ENCODE results near the gene ANKLE2.
"Not testable (repeated sequence)": the region's sequence is repeated elsewhere in the genome, so short reads cannot be mapped to it uniquely, and the experiment has no call there.

Gene ANKLE2

DNA sequence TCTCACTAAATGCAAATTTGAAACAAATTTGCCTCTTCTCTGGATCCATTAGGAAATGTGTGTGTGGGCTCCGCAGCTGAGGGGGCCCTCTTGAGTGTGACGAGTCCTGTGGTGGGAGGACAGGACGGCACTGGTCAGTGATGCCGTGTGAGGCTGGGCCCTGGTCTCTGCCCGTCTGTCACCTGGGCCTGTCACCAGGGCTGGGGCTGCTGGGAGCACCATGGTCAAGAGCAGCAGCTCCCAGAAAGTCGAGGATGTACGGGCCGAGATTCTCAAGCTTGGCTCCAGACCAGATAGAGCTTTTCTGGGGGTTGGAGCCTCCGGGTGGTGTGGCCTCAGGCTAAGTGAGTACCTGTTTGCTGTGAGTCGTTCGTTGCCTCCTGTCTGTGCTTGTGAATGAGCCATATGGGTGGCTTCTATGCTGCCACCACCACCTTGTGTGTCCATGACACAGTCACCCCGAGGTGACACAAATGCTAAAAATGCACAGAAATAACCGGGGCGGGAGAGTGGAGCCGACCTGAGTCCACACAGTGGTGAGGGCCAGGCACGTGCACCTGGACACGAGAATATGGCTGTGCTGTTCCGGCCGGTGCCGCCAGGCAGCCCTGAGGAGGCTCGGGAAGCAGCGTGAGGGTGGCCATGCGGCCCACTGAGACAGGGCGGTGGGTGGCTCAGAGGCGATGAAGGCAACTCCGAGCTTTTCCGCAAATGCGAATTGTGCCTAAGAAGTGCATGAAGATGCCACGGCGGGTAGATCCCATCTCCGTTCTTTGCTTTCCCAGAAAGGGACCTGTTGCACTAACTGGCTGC, 42.3 kb downstream of the ANKLE2 start:
- no peak for DNase-seq (ENCODE audit: low read depth in 2 of 2)

DNA sequence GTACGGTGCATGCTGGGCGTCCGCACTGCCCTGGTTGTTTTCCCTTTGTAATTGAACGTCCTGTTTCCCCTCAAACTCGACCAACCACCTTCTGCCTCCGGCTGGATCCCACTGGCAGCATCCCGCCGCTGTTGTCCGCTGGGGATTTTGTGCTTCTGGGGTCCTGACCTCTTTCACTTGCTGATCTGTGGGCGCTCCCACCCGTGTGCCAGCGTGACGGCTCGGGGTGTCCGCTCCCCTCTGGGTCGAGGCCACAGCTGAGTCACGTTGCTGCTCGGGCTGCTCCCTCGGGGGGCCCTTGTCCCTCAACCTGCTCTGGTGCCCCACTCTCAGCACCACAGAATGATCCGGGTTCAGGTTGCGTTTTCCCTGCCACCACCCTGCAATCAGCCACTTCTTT, 43.0 kb downstream of the ANKLE2 start:
- no peak for DNase-seq (ENCODE audit: low read depth in 2 of 2)

DNA sequence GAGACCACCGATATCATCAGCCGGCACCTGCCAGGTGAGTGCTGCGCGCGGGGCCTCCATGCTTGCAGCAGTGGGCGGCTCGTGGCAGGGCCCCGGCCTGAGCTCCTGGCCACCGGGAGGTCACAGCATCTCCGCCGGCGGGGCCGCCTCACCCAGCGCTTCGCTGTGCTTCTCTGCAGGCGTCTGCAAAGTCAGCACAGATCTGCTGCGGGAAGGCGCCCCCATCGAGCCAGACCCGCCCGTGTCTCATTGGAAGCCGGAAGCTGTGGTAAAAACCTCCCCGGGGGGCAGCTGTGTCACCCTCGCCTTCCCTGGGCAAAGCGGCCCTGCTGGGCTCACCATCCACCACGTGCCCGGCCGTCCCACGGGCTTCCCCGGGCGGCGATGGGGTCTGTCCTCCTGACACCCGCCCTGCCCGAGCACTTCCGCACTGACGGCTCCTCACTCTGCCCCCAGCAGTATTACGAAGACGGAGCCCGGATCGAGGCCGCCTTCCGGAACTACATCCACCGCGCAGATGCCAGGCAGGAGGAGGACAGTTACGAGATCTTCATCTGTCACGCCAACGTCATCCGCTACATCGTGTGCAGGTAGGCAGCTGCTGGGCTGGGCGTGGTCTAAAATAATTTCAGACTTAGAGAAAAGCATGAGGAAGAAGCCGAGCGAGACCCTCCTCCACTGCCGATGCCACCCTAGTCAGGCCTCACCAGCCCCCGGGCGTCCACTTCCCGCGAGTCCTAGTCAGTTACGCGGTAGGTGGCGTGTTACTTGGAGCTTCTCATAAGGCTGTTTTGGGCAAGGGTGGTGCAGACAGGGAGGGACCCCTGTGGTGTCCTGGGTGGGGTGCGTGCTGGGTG, 43.9 kb downstream of the ANKLE2 start:
- no peak for DNase-seq (ENCODE audit: low read depth in 2 of 2)

DNA sequence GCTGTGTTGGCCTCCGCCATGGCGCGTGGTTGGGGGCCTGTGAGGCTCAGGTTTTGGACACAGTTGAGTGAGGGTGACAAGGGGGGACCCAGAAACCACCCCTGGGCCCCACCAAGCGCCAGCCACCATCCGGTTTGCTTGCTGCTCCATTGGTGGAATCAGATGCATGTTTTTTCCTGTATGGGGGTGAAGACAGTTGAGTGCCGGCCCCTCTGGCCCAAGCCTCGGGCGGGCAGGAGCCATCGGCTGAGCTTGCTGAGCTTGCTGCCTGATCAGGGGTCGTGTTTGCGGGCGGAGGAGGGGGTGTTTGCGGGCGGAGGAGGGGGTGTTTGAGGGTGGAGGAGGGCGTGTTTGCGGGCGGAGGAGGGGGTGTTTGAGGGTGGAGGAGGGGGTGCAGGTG, 44.6 kb downstream of the ANKLE2 start:
- no peak for DNase-seq (ENCODE audit: low read depth in 2 of 2)

DNA sequence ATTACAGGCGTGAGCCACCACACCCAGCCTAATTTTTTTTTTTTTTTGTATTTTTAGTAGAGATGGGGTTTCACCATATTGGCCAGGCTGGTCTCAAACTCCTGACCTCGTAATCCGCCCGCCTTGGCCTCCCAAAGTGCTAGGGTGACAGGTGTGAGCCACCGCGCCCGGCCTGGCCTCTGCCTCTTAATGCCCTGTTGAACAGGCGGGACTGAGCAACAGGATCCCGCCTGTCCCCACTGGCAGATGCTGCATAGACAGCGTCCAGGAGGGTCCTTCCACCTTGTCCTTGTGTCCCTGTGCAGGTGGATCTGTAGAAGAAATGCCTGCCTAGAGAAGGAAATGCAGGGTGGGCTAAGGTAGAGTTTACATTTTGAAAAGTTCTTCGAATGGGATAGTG, 45.3 kb downstream of the ANKLE2 start:
- no peak for DNase-seq (ENCODE audit: low read depth in 2 of 2)

DNA sequence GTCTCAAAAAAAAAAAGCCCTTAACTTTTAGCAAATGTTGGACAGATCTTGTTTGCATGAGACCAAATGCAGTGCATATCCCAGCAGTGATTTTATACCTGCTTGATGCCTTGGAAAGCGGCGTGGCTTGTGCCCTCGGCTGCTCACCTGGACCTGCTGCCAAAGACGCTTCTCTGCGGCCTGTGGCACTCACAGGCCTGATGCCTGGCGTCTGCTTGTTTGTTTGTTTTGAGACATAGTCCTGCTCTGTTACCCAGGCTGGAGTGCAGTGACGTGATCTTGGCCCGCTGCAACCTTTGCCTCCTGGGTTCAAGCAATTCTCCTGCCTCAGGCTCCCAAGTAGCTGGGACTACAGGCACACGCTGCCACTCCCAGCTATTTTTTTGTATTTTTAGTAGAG, 45.8 kb downstream of the ANKLE2 start:
- DNase-seq (ENCODE audit: low read depth in 2 of 2), result no peak

DNA sequence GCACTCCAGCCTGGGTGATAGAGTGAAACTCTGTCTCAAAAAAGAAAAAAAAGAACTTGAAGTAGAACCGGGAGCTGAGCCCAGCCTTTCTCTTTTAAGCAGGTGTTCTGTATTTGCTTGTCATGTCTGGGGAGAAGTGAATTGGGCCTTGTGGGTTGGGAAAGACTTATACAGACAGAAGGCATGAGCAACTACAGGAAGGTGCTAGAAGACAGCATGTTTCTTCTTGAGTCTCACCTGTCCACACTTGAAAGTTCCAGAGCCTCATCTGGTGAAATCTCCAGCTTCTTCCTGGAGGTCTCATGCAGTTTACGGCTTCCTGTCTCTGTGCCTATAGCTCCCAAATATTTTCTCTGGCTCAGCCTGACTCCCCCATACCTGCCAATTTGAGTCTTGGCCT, 48.5 kb downstream of the ANKLE2 start:
- DNase-seq (ENCODE audit: low read depth in 2 of 2), result no peak

DNA sequence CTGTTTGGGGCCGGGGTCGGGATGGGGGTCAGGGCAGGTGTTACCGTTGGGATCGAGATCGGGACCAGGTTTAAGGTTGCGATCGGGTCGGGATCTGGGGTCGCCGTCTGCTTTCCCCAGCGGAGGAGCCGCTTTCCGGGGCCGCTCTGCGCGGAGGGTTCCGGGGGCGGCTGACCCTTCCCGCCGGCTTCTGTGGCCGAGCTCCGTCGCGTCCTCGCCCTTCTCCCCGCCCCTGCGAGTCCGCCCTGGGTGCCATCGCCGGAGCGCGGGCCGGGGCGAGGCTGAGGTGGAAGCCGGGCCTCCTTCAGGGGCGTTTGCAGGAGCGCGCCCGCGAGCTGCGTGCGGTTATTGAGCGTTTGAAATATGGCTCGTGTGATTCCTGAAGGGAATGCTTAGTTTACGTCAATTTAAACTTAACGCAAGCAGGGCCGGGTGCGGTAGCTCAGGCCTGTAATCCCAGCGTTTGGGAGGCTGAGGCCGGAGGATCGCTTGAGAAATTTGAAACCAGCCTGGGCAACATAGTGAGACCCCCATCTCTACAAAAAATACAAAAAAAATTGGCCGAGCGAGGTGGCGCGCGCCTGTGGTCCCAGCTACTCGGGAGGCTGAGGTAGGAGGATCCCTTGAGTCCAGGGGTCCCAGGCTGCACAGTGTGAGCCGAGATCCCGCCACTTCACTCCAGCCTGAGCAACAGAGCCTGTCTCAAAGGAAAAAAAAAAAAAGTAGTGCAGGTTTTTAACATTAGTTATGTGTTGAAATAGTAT, 50.4 kb downstream of the ANKLE2 start:
- no peak for DNase-seq (ENCODE audit: low read depth in 2 of 2)

DNA sequence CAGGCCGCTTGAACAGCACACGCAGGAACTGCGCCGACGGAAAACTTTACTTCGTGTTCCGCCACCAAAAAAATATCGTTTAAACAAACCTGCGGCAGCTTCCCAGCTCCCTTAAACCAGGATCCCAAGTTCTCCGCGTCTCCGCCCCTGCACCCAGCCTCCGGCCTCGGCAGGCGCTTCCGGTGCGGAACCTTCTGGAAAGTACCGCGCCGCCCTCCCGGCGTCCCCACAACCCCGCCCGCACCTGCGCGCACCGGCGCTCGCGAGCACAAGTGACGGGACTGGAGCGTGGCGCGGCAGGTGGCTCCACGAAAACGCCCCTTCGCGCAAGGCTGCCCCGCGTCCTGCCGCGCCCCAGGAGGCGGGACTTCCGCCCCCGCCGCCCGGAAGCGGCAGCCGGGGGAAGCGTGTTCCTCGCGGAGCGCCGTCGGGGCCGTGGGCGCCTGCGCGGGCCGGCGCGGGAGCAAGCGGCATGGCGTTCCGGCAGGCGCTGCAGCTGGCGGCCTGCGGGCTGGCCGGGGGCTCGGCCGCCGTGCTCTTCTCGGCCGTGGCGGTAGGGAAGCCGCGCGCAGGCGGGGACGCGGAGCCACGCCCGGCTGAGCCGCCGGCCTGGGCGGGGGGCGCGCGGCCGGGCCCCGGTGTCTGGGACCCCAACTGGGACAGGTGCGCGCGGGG, 51.1 kb downstream of the ANKLE2 start, which contains the start of gene PGAM5:
Gene PGAM5, plus strand, starts transcription at position 438 of the 675 bp plus-strand sequence. Its CDS starts 35 bp downstream, at position 473.
- peak; percentile 77 to 83 for DNase-seq (ENCODE audit: low read depth in 2 of 2)

DNA sequence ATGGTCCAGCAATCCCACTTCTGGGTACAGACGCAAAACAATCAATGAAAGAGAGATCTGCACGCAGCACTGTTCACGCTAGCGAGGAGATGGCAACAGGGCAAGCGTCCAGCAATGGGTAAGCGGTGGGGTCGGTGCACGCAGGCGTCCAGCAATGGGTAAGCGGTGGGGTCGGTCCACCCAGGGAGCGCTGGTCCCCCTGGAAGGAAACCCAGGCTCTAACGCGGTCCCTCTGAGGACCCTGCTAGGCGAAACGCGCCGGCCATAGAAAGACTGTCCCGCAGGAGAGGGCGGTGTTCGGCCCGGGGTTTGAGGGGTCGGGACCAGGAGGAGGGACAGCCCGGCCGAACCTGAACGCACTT, 51.6 kb downstream of the ANKLE2 start:
- DNase-seq (ENCODE audit: low read depth in 2 of 2), result no peak

DNA sequence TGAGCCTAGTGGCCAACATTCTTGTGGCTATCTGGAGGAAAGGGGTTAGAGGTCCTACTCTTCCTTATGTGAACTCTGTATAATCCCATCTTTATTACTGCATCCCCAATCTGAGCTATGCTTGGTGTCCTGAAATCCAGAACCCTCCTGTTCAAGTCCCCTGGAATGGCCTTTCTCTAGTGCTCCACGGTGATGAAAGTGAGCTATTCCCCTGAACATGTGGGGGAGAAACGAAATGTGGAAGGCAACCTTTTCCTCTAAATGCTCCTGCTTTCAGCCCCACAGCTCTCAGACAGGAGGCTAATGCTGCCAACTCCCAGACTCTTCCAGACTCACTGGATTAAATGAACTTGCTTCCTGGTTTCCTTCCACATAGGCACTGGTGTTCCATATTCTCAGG, 53.5 kb downstream of the ANKLE2 start:
- DNase-seq (ENCODE audit: low read depth in 2 of 2), result no peak

DNA sequence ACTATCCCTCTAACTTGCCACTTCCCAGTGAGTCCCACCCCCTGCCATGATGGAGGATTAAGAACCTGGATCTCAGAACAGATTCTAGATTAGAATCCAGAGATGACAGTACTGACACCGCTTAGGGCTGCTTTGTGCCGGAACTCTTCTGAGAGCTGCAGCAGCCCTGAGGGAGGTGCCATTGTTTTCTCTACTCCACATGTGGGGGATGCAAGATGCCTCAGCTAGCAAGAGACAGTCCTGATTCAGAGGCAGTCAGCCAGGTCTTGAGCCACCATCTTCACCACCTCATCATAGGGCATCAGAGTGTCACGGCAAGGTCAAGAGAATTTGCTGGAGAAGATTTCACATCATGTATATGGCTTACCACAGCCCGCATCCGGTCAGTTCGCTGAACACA, 54.4 kb downstream of the ANKLE2 start:
- DNase-seq (ENCODE audit: low read depth in 2 of 2), result no peak

DNA sequence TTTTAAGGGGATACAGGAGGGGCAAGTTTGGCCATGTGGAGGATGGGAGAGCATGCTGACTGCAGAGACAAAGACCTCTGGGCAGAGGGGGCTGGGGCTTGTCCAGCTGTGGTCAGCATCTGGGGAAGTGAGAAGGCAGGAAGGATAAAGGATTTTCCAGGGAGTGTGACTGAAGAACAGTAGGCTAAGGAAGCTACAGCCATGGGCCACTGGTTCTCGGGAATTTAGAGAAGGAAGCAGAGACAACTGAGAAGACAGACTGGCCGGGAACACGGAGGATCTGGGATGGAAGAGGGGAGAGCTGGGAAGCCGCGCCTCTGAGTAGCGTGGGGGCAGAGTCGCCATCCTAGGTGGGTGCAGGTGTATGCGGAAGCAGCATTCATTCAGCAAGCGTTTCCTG, 58.0 kb downstream of the ANKLE2 start:
- no peak for DNase-seq (ENCODE audit: low read depth in 2 of 2)

DNA sequence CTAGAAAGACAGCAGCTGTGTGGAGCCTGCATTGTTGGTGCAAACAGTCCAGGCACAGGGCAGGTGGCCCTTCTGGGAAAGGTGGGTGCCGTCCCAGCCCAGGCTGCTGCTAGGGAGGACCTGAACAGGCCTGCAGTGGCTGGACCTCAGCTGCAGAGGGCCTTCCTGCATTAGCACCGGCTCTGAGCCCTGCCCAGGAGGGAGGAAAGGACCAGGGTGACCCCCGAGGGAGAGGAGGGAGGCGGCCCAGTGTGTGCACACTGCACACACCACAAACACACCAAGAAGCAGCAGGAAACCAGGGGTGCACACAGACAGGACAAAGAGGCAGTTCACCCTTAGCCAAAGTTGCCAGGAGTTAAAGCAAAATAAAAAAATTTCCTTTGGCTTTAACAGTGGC, 59.0 kb downstream of the ANKLE2 start:
- no peak for DNase-seq (ENCODE audit: low read depth in 2 of 2)

DNA sequence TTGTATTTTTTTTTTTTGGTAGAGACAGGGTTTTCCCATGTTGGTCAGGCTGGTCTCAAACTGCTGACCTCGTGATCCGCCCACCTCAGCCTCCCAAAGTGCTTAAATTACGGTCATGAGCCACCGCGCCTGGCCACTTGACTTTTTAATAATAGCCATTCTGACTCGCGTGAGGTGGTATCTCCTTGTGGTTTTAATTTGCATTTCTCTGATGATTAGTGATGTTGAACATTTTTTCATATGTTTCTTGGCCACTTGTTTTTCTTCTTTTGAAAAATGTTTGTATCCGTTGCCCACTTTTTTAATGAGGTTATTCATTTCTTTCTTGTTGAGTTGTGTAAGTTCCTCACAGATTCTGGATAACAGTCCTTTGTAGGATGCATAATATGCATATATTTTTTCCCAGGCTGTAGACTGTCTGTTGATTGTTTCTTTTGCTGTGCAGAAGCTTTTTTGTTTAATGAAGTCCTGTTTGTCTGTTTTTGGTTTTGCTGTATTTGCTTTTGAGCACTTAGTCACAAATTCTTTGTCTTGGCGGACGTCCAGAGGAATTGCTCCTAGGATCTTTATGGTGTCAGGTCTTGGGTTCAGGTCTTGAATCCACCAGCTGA, 61.3 kb downstream of the ANKLE2 start:
- no peak for DNase-seq (ENCODE audit: low read depth in 2 of 2)

DNA sequence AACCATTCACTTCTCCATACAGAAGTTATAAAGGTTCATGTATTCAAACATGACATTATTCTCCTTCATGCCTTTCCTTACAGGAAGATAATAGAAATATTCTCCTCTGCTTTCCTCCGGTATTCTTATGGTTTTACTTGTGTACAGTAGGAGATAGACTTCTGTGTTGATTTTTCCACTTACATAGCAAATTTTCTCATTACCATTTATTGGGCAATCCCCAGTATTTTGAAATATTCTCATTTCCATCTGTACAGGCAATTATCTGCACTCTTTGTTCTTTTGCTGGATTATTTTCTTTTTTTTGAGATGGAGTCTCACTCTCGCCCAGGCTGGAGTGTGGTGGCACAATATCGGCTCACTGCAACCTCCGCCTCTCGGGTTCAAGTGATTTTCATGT, 63.3 kb downstream of the ANKLE2 start:
- DNase-seq (ENCODE audit: low read depth in 2 of 2), result no peak

DNA sequence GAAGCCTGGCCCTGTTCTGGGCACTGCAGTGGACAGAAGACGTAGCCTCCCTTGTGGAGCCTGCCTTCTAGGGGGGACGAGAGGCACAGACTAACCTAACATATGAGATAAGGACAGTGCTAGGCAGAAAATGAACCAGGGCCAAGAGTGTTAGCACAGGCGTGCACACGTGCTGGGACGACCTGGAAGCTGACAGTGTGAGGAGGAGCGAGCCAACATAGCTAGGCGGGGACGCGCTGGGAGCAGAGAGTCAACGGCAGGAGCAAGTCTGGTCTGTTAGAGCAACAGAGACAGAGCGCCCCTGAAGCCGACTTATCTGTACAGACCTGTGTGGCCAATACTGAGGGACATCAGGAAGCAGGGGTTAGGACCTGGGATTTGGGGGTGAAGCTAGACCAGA, 66.2 kb downstream of the ANKLE2 start:
- DNase-seq (ENCODE audit: low read depth in 2 of 2), result no peak

DNA sequence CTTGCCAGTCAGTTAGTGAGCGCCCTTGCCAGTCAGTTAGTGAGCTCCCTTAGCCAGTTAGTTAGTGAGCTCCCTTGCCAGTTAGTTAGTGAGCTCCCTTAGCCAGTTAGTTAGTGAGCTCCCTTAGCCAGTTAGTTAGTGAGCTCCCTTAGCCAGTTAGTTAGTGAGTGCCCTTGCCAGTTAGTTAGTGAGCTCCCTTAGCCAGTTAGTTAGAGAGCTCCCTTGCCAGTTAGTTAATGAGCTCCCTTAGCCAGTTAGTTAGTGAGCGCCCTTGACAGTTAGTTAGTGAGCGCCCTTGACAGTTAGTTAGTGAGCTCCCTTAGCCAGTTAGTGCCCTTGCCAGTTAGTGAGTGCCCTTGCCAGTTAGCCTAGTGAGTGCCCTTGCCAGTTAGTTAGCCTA, 66.7 kb downstream of the ANKLE2 start:
- DNase-seq (ENCODE audit: low read depth in 2 of 2), result not testable (repeated sequence)

DNA sequence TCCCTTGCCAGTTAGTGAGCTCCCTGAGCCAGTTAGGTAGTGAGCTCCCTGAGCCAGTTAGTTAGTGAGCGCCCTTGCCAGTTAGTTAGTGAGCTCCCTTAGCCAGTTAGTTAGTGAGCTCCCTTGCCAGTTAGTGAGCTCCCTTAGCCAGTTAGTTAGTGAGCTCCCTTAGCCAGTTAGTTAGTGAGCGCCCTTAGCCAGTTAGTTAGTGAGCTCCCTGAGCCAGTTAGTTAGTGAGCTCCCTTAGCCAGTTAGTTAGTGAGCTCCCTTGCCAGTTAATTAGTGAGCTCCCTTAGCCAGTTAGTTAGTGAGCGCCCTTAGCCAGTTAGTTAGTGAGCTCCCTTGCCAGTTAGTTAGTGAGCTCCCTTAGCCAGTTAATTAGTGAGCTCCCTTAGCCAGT, 69.6 kb downstream of the ANKLE2 start:
- not testable (repeated sequence) for DNase-seq (ENCODE audit: low read depth in 2 of 2)

DNA sequence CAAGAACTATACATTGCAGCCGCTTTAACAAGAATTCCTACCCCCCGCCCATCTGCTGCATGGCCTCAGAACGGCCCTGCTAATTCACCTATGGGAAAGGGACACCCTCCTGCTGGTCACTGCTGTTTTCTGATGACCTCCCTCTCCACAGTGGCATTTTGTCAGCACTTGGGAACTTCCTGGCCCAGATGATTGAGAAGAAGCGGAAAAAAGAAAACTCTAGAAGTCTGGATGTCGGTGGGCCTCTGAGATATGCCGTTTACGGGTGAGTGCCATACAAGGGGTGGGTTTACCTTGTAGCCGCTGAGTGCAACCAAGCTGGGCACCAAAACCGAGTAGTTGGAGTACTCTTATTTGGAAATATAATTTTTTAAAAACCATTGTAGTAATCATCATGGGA, 71.5 kb downstream of the ANKLE2 start:
- DNase-seq (ENCODE audit: low read depth in 2 of 2), result no peak

DNA sequence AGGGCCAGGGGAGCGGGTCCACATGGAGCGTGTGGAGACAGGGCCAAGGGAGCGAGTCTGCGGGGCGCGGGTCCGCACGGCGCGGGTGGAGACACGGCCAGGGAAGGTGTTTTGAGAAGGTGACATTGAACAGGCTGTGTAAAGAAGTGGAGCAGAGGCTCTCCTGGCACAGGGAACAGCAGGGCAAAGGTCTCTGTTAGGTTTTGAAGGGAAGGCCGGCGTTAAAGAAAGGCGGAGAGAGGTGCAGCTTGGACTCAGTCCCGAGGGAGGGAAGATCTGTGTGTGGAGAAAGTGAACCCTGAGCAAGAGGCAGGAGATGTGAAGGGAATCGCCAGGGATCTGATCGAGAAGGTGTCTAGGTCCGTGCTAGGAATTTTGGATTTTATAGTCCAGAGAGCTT, 72.4 kb downstream of the ANKLE2 start:
- DNase-seq (ENCODE audit: low read depth in 2 of 2), result no peak

Data from activated CD8-positive, alpha-beta memory T cell treated with anti-CD3 and anti-CD28 coated beads for 4 hours (primary cell).